ENCODE measurements around the gene NCLN. TPM values are rescaled to one million over a fixed set of nuclear protein-coding genes. Genes with fewer than 3 reads are reported as not detected.
A peak's percentile ranks its signal among the peaks of the same experiment; 100 is the strongest.
"Not testable (repeated sequence)": the region's sequence is repeated elsewhere in the genome, so short reads cannot be mapped to it uniquely, and the experiment has no call there.

The NCLN gene
- total RNA-seq, 1 donor from 2014 or later: 37.5 TPM

GRCh38 chr19:3183721-3184641 lies 1.7 kb upstream of the NCLN start:
- no peak for ATAC-seq

GRCh38 chr19:3184847-3185460 lies 776 bp upstream of the NCLN start:
- ATAC-seq: peak; percentile 6

- ATAC-seq: peak; percentile 36
Observed at GRCh38 chr19:3186160-3186688, 494 bp downstream of the NCLN start.

- ATAC-seq: no peak
Observed at GRCh38 chr19:3186891-3187661, 1.3 kb downstream of the NCLN start.

- ATAC-seq: no peak
Observed at GRCh38 chr19:3187662-3188511, 2.2 kb downstream of the NCLN start.

- no peak for ATAC-seq
Observed at GRCh38 chr19:3188627-3189596, 3.2 kb downstream of the NCLN start.

- no peak for ATAC-seq
Observed at GRCh38 chr19:3189702-3190469, 4.2 kb downstream of the NCLN start.

GRCh38 chr19:3190470-3190770 lies 4.7 kb downstream of the NCLN start:
- no peak for ATAC-seq

GRCh38 chr19:3190921-3191805 lies 5.4 kb downstream of the NCLN start:
- ATAC-seq: no peak

GRCh38 chr19:3191806-3192104 lies 6.0 kb downstream of the NCLN start:
- ATAC-seq: not testable (repeated sequence)

- no peak for ATAC-seq
Observed at GRCh38 chr19:3192228-3192635, 6.5 kb downstream of the NCLN start.

GRCh38 chr19:3192684-3193083 lies 7.0 kb downstream of the NCLN start:
- ATAC-seq: no peak

- ATAC-seq: no peak
Observed at GRCh38 chr19:3193256-3194105, 7.8 kb downstream of the NCLN start.

GRCh38 chr19:3194106-3195087 lies 8.7 kb downstream of the NCLN start:
- no peak for ATAC-seq

GRCh38 chr19:3196064-3196932 lies 10.6 kb downstream of the NCLN start:
- no peak for ATAC-seq

- no peak for ATAC-seq
Observed at GRCh38 chr19:3196933-3197205, 11.1 kb downstream of the NCLN start.

All from esophagus mucosa (tissue), 1 donor.